HG02943 (cell line): ENCODE measurements around the gene HHAT.

Experiments used
- ATAC-seq: cut with Tn5 transposase; IDR thresholded peaks from one replicate; pipeline ENCODE4 v1.9.1; 2021; ENCODE audit warnings: mild to moderate bottlenecking, low read depth, moderate library complexity; ENCODE audit not compliant: unreplicated experiment

Gene HHAT

DNA sequence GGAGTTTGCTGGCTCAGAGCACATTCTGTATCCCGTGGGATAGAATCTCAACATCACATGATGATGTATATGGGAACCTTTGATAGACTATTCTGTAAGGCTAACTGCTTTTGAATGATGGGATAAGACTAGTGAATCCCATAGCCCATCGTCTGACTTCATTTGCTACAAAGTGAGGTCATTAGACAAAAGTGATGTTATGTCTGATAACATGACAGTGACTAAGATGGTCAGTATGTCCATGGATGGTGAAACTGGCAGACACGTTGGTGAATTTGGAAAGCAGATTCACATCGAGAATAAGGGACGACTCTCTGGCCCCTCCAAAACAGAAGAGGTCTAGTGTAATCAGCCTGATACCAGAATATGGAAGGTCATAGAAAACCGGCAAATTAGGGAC, 108.4 kb downstream of the HHAT start:
- ATAC-seq, result no peak

DNA sequence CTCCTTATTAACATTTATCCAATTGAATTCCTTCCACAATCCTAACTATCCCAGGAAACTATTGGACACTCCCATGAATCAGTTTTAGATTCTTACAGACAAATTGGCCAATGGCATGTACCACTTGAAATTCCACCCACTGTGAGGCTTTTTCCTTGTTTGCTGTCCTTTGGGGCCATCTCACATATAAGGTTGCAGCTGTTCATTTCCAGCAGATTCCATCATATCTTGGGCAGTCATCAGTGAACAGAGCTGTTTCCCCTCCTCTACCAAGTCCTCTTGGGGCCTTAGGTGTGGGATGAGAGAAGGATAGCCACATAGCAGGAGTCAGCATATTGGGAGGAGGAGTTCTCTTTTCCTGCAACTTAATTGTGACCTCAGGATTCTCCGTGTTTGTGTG, 109.1 kb downstream of the HHAT start:
- ATAC-seq, result no peak

DNA sequence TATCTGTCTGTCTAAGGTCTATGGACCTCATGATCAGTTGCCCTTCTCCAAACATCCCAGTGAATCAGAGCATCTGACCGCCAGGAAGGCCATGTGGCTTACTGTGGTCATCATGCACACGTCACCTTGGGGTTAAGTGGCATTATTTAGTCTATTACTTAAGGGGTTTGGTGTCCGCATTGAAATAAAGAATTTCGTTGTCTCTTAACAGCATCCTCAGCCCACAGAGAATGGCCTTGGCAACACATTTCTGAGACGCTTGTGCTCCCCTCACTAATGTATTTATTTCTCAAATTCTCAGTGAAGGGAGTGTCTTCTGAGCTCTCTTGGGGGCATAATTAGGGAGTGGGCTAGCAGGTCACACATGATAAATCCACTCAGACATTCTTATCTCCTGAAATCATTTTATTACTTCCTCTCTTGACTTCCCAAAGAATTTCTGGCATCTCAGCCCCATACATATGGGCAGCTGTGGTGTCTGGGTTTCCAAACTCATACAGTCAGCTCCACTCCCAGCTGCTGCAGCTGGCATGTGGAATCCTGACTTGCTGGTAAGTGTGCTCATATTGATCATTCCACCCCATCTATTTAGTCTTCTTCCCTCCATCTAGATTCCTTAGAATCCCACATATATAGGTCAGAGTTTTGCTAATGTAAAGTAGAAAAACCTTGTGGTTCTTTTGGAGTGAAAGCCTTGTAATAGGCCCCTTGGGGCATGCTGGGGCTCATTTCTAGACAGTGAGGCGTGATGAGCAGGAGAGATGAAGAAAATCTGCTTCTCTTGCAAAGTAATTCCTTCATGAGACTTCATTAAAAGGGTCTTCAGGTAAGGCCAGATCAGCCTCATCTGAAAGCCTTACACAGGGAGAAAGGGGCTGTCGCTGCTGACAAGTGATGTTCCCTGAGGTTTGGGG, 110.5 kb downstream of the HHAT start:
- no peak for ATAC-seq

DNA sequence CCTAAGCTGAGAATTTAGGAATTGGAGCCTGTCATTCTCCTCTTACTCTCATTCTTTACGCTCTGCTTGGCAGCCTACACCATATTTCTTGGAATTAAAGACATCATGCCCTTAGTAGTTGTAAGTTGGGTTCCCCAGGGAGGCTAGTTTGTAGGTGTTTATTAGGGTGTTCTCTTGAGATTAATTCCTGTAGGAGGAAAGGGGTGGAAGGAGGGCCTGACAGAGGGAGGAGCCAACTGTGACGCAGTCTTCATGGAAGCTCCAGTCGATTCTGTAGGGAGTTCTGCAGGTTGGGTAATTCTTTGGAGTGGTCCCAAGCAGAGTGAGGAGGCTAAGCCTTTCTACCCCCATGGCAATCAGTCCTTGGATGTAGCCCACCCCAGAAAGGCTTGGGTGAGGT, 111.4 kb downstream of the HHAT start:
- no peak for ATAC-seq

DNA sequence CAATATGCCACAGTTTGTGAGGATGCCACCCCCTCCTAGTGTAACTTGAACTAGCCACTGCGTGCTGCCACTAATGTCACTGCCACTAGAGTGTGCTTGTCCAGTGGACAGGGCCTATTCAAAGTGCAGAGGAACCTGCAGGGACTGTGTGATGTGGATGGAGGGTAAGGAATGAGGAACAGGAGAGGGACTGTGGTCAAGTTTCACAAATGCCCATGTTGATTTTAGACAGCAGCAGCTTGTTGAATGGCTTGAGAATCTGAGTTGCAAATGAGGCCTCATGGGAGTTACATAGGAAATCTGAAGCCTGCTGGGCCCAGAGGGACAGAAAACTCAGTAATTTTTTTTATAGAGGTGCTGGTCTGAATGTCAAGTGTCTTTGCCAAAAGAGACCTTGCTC, 112.3 kb downstream of the HHAT start:
- no peak for ATAC-seq

DNA sequence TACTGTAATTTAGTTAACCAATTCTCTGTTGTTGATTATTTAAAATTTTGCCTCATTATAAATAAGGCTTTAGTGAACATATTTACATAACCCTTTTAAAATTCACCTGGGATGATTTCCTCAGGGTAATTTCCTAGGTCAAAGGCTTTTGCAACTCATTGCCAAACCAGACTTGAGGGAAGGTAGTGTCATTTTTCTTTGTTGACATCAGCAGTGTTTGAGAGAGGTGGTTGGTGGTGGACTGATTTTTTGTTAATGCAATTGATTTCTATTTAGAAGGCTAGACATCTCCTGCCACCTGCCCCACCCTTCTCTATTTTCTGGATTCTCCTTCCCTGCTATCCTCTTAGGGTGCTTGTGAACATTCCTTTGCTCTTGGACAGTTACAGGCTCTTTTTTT, 116.8 kb downstream of the HHAT start:
- ATAC-seq, result no peak

DNA sequence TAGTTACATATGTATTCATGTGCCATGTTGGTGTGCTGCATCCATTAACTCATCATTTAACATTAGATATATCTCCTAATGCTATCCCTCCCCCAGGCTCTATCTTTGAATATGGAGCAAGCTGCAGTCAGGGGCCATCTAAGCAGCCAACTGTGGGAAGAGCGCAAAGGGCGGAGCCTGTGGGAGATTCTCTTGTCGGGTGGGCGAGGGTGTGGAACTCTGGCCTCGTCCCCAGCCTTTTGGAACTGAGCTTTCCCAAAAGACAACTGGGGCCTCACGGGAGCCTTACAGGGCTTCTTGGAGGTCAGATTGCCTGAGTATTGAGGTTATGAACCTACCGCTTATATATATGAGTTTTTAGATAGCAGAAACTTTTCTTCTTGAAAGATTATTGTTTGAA, 117.2 kb downstream of the HHAT start:
- no peak for ATAC-seq

DNA sequence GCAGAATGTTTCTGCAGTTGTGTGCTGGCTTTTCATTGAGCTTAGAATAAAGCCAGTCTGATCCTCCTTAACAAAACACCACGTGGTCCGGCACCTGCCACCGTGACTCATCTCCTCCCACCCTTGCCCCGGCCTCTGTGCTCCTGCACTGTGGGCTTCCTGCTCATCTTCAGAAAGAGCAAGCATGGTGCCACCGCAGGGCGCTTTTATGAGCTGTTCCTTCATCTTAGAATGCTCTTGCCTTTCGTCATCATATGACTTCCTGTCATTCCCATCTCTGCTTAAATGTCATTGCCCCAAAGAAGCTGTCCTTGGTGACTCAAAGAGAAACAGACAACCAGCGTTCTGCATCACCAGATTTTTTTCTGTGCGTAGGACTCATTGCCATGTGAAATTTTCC, 117.8 kb downstream of the HHAT start:
- no peak for ATAC-seq

DNA sequence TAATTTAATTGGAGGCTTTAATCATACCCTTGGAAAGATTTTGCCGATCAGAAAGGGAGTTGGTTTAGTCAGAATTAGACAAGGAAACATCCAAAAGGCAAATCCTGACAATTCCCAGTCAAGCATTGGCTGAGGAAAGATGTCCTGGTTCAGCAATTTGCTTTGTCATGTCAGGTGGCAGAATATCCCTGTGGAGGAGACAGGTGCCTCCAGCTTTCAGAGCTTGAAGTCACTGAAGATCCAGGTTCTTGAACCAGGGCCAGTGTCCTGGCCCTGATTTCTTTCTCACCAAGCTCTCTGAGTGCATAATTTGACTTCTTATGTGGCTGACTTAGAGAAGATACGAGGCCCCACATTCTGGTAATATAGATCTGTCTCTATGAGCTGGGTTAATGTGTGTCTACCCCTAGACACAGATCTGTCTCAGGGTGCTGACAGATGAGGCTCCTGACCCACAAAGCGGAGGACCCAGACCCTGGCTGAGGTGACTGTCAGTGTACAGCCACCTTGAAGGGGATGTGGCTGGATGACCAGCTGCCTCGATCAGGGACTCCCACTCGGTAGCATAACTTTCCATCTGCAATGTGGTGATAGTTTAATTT, 118.9 kb downstream of the HHAT start:
- no peak for ATAC-seq

DNA sequence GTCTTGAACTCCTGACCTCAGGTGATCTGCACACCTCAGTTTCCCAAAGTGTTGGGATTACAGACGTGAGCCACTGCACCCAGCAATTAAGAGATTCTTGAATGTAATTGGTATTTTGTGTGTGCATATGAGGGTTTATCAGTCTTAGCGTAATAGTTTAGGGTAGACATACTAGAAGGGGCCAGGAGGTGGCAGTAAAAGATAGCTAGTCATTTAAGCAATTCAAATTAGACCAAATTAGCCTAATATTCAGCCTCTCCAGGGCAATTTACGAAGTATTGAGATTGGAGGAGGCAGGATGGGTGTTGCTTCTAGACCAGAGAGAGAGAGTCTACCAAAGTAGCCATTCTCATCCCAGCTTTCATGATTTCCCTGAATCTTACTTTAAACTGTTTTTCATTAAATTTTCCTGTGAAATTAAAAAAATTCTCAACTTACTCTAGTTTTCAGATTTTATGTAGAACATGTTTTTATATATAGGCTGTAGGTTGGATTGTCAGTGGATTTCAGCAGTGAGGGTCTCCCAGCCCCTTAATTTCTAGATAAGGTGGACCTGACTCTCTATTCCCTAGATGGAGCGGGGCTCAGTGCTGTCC, 119.7 kb downstream of the HHAT start:
- no peak for ATAC-seq

DNA sequence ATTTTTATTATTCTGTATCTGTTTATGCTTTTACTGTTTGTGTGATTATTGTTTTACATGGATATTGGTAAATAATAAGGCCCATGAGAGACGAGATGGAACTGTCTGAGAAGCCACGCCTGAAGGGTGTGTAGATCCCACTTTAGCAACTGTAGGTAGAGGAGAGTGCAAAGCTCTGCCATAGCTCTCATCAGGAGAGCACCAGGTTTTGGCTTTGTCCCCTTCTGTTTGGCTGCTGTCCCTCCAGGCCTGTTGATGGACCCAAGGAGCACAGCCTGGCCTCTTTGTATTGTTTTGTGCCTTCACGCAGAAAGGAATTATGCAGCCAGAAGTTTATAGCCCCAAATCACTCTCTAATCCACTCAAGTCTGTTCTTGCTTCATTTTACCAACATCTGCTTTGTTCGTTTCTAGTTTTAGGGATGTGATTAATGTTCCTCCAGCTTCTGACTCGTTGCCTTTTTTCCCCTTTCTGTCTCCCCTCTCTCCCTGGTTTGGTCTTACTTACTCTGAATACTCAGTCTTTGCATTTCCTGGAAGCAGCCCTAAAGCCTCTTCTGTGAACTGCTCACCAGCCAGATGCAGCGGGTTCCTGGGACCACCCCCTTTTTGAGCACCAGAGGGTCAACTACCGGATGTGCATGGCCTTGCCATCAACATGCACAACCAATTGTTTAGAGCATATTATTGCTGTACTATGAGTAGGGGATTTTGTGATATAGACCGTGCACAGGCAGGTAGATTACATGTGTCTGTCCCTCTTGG, 127.3 kb downstream of the HHAT start:
- no peak for ATAC-seq

DNA sequence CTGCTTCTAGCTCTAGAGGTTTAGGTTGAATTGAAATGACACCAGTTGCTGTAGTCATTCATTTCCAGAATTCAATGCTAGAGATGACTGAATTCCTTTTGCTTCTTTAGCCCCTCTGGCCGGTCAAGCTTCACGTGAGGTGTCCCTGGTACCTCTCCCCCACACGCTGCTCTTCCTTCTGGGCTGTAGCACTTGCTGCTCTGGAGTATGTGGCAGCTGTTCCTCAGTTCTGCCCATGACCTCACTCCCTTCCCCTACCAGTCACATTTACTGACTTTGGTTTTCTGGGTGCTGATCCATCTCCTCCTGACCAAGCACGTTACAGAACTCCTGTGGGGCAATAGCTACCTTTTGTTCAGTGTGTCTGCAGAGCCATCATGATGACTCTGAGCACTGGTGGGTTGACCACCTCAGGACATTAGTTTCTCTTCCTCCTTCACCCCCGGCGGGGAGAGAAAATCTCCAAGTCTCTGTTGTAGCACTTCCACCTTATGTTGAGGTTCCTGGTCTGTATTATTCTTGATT, 128.1 kb downstream of the HHAT start:
- no peak for ATAC-seq

DNA sequence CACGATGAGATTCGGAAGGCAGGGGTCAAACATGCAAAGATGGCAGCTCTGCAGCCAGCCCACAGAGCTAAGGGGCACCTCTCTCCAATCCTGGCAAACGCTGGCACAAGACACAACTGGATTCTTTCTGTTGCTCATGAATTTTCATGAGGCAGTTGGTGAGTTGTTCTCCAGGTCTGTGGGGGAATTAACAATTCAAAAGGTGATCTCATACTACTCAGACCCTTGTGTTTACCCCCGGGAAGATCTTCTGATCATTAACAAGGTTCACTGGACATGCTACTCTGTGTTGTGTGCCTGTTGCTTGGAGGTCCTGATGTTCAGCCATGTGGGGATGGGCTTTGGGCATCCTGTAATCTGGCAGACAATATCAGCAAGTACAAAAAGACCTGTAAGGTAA, 128.9 kb downstream of the HHAT start:
- no peak for ATAC-seq

DNA sequence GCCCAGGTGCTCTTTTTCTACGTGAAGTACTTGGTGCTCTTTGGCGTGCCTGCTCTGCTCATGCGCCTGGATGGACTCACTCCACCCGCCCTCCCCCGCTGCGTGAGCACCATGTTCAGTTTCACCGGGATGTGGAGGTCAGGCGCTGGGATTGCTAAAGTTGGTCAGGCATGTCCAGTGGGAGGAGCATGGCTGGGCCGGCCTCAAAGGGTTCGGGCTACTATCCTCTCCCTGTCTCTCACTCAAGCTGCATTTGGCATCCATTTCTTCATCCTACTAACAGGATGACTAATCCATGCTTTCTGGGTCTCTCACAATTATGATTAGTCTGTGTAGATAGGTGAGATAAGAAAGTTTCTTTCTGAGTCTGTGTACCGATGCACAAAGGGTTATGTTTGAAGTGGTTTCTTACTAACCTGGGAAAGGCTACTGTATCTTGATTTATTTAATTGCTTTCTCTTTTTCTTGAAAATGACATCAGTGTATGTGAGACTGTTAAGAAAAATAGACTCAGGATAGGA, 135.9 kb downstream of the HHAT start:
- no peak for ATAC-seq

DNA sequence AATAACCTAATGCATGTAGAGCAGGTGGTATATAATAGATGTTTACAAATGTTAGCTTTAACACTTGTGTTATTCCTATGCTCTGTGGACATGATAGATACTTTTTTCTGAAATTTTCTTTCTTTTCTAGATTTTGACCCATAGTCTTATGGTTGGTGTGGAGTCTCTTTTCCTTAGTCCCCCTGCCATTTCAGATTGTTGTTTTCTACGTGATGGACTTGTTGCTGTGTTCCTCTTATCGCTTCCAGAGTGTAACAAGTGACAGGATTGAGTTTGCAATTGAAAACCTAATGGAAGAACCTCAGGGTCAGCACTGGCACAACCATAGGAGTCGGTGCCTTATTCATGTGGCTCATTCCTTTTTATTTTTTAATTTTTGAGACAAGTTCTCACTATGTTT, 136.4 kb downstream of the HHAT start:
- ATAC-seq, result no peak

DNA sequence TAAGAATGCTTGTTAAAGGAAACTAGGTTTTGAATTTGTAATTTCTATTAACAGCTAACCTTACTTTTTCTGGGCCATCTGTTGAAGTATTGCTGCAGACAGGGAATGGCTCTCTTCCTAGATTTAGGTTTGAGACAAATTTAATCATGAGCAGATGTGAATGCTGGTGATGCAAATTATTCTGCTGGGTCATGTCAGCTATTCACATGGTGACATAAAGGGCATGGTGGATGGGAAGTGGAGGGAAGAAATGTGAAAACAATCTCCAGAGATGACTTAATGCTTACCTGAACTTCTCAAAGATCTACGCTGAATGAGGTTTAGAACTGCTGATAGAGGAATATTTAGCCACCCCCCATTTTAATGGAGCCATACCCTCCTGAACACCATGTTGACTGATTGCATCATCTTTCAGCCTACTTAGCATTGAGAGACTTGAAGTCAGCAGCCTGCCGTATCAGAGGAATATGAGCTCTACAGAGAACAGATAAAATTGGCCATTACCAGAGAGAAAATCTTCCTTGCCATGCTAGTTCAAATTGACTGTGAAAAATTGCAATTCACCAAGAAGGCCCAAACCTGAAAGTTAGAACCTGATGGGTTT, 138.8 kb downstream of the HHAT start:
- ATAC-seq, result no peak

DNA sequence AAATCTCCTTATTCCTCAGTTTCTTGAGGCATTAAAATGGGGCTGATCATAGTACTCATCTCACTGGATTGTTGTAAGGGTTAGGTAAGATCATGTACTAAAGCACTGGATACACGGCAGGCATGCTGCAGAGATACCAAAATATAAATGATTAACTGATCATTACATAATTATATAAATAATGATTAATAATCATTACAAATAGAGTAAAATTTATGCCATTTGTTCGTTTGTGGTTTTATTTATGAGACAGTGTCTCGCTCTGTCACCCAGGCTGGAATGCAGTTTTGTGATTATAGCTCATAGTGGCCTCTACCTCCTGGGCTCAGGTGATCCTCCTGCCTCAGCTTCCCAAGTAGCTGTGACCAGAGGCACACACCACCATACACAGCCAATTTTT, 140.7 kb downstream of the HHAT start:
- ATAC-seq, result no peak

DNA sequence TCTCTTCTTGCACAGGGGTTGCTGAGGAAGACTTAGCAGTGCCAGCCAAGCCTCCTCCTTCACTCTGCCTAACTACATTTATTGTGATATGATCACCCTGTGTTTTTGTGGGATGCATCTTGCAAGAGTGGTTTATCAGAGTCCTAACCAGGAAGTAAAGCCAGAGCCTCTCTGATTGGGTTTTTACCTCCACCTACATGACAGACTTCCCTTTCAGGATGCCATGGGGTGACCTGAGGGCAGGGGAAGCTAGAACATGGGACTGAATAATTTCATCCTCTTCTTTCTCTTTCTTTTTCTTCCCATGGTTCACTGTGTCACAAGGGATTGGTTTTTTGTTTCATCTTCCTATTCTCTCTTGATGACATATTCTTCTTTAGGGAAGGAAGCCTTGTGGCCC, 146.6 kb downstream of the HHAT start:
- ATAC-seq, result no peak

DNA sequence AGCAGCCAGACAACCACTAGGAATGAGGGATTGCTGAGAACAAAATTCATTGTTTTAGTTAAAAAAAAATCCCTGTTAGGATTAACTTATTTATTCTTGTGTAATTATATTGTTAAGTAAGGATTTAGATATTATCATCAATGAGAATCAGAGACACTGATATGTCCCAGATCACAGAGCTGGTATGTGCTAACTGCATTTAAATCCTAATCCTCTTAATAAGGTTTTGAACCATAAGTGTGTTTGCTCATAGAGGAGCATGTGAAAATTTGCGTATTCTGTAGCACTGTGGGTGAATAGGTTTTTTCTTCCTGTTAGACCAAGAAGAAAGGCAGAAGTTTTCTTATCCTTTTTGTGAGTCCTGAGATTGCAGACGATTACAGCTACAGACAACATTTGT, 147.1 kb downstream of the HHAT start:
- no peak for ATAC-seq

DNA sequence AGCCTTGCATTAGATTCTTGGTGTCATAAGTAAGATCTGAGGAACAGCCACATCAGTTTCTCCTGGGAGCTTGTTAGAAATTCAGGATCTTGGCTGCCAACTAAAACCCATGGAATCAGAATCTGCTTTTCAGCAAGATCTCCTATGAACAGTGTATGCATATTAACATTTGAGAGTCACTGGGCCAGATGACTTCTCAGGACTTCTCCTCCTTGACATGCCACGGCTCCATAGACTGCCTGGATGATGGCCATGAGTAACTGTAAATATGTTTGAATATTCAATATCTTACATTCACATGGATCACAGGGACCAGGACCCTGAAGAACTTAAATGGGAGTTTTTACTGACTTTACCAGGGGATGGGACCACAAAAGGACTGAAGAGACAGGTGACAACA, 148.0 kb downstream of the HHAT start:
- ATAC-seq, result no peak
